NCI-H1436 (cell line): Measurements from ENCODE around the gene MBD3L5.
"Not testable (repeated sequence)": the region's sequence is repeated elsewhere in the genome, so short reads cannot be mapped to it uniquely, and the experiment has no call there.

Experiments
- DNase-seq: peaks from one replicate; lab custom pipeline; 2025; lab: John Stamatoyannopoulos, UW

Gene MBD3L5

GRCh38 chr19:7052896-7053295 lies 22.5 kb downstream of the MBD3L5 start:
- DNase-seq, result not testable (repeated sequence)

DNA sequence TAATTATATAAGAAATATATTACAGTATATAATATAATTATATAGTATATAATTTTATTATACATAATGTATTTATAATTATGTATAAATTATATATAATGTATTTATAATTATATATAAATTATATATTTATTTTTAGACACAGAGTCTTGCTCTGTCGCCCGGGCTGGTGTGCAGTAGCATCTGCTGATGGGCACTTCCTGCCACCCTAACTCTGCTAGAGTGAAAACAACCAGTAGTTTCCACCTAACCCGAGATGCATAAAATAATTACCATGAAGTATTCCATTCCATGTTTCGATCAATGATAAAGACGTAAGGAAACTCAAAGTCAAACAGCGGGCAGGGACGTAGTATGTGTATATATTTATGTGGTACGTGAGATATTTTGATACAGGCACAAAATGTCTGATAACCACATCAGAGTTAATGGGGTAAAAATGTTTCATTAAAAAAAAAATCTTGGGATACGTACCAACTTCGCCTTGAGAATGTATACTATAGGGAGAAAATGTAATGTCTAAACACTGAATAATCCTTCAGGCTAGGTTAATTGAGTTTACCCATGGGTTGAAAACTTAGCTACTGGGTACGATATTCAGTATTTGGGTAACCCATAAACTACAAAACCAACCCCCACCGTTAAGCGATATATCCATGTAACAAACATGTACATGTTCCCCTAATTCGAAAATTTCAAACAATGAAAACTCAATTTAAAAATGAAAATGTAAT lies 24.4 kb downstream of the MBD3L5 start:
- not testable (repeated sequence) for DNase-seq

GRCh38 chr19:7055679-7056078 lies 25.3 kb downstream of the MBD3L5 start:
- not testable (repeated sequence) for DNase-seq

GRCh38 chr19:7056371-7056770 lies 26.0 kb downstream of the MBD3L5 start:
- not testable (repeated sequence) for DNase-seq

DNA sequence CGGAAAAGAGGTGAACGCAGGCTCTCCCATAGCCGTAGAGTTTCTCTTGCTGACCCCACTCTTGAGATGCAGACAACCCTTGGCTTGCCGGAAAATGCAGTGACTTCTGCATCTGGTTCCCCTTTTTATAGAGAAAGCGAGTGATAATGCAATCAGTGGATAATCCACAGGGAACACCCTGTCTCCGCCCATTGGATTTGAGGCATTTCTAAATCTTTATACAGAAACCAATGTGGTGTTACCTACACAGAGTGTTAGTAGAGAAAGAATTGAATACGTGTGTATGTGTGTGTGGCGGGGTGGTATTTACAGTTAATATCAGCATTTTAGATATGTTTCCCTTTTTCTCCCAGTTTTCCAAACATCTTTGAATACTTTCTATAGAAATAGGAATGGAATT lies 28.2 kb downstream of the MBD3L5 start, which contains the start of gene MBD3L3:
MBD3L3 (minus strand) TSS at position 101 of the 400 bp plus-strand sequence; CDS start at position 30, 71 bp downstream.
- DNase-seq, result not testable (repeated sequence)

DNA sequence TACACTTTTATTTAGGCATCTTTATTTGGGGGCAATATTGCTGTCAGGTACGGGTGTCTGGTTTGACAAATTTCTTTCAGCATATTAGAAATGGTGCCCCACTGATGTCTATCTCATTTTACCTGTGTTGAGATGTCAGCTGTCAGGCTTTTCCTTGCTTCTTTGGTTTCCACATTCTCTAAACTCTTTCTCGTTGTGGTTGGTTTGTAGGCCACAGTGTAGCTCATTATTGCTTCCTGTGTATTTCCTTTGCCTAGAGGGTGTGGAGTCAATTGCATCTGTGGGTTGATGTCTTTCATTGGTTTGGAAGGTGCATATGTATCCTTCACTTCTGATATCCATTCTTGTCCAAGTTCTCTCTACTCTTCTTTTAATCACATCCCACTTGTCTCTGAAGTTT lies 29.6 kb downstream of the MBD3L5 start:
- DNase-seq, result not testable (repeated sequence)

GRCh38 chr19:7063339-7063738 lies 33.0 kb downstream of the MBD3L5 start:
- DNase-seq, result no peak

DNA sequence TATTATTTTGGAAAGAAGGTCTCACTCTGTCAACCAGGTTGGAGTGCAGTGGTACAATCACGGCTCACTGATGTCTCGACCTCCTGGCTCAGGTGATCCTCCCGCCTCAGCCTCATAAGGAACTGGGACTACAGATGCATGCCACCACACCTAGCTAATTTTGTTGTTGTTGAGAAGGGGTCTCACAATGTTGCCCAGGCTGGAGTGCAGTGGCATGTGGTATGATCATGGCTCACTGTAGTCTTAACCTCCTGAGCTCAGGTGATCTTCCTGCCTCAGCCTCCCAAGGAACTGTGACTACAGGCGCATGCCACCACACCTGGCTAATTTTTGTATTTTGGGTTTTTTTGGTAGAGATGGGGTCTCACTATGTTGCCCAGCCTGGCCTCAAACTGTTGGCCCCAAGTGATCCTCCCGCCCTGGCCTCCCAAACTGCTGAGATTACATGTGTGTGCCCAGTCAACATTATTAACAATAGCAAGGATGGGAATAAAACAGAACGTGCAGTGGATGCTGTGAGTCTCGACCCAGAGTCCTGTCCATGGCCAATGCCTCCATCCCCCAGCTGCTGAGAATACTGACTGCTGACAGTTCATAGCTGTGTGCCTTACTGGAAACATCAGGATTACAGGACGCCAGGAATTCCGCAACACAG lies 33.5 kb downstream of the MBD3L5 start:
- no peak for DNase-seq

- not testable (repeated sequence) for DNase-seq
Measured at GRCh38 chr19:7067122-7067521, 36.7 kb downstream of the MBD3L5 start.

GRCh38 chr19:7067716-7068115 lies 37.3 kb downstream of the MBD3L5 start:
- no peak for DNase-seq

DNA sequence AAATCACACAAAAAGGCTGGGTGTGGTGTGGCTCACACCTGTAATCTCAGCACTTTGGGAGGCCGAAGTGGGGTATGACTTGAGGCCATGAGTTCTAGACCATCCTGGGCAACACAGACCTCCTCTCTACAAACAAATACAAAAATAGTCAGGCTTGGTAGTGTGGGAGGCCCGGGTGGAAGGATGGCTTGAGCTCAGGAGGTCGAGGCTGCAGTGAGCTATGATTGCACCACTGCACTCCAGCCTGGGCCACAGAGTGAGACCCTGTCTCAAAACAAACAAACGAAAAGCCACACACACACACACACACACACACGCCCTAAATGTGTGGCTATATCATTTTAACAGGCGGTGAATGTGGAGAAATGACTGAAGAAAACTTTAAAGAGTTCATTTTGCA lies 38.2 kb downstream of the MBD3L5 start:
- DNase-seq, result no peak

DNA sequence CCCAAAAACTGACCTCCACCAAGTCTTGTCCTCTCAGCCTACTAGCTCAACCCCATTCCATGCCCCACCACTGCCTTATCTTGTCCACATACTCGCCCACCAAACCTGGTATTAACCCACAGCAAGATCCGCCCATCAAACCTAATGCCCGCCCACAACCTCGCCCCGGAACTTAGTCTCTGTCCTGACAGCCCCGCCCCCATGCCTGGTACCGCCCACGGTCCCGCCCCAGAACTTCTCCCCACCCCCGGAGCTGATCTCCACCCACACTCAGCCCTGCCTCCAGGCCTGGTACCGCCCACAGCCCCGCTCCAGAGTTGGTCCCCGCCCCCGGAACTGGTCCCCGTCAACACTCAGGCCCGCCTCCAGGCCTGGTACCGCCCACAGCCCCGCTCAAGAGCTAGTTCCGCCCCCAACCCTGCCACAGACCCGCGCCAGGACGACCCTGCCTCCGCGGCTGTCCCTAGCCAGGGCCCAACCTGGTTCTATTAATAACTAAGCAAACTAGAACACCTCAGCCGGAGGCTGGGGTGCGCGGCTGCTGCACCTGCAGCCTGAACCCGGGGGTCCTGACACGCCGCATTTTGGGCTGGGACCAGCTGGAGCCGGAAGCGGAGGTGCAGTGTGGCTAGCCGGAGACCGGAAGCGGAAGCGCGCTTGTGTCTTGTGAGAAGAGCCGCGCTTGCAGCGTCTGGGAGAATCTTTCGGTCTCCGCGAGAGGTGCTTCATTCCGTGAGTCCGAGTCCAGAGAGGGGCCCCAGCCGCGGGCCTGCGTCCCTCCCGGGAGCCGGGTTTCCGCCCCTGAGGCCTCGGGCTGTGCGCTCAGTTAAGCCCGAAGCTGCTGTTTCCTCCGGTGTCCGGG lies 38.9 kb downstream of the MBD3L5 start, which contains the start of gene ZNF557:
ZNF557 (plus strand) TSS at position 662 of the 862 bp plus-strand sequence. CDS start 5,372 bp downstream, outside the sequence.
- peak; percentile 96 for DNase-seq

DNA sequence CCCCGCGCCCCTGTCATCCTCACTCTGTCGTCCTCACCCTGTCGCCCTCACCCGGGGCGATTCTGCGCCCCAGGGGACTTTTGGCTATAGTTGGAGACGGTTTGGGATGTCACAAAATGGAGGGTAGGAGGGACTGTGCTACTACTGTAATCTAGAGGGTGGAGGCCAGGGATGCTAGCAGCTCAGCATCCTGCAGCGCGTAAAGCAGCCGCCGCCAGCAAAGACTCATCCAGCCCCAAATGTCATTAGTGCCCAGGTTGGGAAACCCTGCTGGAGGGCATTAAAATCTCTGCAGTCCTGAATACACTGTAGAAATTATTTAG lies 39.5 kb downstream of the MBD3L5 start:
- DNase-seq, result no peak

DNA sequence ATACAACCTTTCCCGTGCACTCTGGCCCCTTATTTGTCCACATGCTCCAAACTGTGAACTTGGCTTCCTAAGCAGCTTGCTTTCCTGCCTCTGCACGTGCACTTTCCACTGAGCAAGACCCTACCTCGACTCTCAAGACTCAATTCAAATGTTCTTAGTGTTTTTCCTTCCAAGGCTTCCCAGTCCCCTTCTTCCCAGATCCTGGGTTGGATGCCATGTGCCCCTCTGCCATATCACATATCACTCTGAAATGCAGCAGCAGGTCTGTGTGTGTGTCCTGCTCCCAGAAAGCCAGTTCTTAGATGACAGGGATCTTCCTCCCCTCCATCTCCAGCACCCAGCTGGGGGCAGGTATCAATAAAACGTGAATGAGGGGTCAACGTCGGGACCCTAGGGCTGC lies 42.2 kb downstream of the MBD3L5 start:
- DNase-seq, result no peak

- DNase-seq, result no peak
Measured at GRCh38 chr19:7074705-7075282, 44.4 kb downstream of the MBD3L5 start.

DNA sequence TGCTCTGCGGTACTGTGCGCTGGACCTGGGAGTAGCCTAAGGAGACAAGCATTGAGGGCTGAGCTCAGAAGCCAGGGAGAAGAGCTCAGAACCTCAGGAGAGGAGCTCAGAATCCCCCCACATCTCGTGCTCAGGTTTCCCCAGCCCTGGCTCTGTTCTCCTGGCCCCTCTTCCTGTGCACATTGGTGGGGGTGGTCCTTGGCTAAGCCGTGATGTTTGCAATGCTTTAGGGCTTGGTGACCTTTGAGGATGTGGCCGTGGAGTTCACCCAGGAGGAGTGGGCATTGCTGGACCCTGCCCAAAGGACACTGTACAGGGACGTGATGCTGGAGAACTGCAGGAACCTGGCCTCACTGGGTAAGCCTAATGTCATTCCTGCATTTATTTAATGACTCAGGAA lies 45.8 kb downstream of the MBD3L5 start:
- DNase-seq, result no peak

- no peak for DNase-seq
Measured at GRCh38 chr19:7078008-7078407, 47.6 kb downstream of the MBD3L5 start.
